IPS-20b (cell line): ENCODE data around the gene RPTN.

Experiments
- H3K27ac ChIP-seq: one replicate; pipeline ENCODE4 v1.5.1; 2013; ENCODE audit warnings: low read length
- H3K27me3 ChIP-seq: 2 replicates; pipeline ENCODE4 v1.6.1; 2013; ENCODE audit warnings: mild to moderate bottlenecking, low read length, inconsistent platforms; ENCODE audit not compliant: insufficient read depth
- H3K36me3 ChIP-seq: 2 replicates; pipeline ENCODE4 v1.6.1; 2013; ENCODE audit warnings: low read depth, mild to moderate bottlenecking, inconsistent platforms, low read length, moderate library complexity; ENCODE audit not compliant: insufficient read depth
- H3K4me1 ChIP-seq: 2 replicates; pipeline ENCODE4 v1.6.1; 2013; ENCODE audit warnings: mild to moderate bottlenecking, control low read depth, inconsistent platforms, low read length, moderate library complexity; ENCODE audit not compliant: insufficient read depth
- H3K4me3 ChIP-seq: 2 replicates; pipeline ENCODE4 v1.5.1; 2013; ENCODE audit warnings: mild to moderate bottlenecking, low read length, inconsistent platforms
- H3K9ac ChIP-seq: 2 replicates; pipeline ENCODE4 v1.6.1; 2013; ENCODE audit warnings: low read depth, mild to moderate bottlenecking, inconsistent platforms, low read length, moderate library complexity
- H3K9me3 ChIP-seq: 2 replicates; pipeline ENCODE4 v1.6.1; 2013; ENCODE audit warnings: mild to moderate bottlenecking, low read depth, low read length, inconsistent platforms; ENCODE audit not compliant: insufficient read depth

Gene RPTN

GRCh38 chr1:152159144-152159543 is at the start of gene RPTN:
Gene RPTN, minus strand, starts transcription at chr1:152159228. Its CDS starts 1,339 bp downstream, at chr1:152157889.
- Histone ChIP-seq H3K36me3 (no peaks in the 10 kb centered on the region), H3K4me1 (no peaks in the 10 kb centered on the region), H3K9me3 (no peaks in the 10 kb centered on the region), H3K27me3 (no peaks in the 10 kb centered on the region), H3K4me3 (no peak within 1 kb of the TSS), H3K9ac (no peak within 1 kb of the TSS), H3K27ac (no peak within 1 kb of the TSS)

DNA sequence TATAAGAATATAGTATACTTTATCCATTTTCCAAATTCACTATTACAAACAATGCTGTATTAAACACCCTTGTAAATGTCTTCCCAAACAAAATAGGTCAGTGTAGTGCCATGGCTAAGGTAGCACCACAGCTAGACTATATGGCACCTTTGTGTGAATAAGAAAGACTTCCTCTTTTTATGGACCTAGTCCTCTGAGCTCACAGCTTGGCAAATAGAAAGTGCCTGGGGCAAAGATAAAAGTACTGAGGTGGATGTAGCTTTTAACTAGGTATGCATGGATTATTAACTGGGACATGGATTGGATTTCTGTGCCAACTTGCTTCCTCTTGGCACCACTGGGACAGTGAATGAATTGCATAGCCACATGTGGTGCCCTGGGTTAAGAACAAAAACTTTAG is 40.0 kb upstream of the RPTN start:
- Histone ChIP-seq H3K27me3 (no peaks in the 10 kb centered on the region), H3K27ac (no peak overlapping the region), H3K36me3 (no peaks in the 10 kb centered on the region), H3K4me3 (no peak overlapping the region), H3K9ac (no peak overlapping the region), H3K4me1 (no peaks in the 10 kb centered on the region), H3K9me3 (peaks cover 44% of the 10 kb centered on the region)

DNA sequence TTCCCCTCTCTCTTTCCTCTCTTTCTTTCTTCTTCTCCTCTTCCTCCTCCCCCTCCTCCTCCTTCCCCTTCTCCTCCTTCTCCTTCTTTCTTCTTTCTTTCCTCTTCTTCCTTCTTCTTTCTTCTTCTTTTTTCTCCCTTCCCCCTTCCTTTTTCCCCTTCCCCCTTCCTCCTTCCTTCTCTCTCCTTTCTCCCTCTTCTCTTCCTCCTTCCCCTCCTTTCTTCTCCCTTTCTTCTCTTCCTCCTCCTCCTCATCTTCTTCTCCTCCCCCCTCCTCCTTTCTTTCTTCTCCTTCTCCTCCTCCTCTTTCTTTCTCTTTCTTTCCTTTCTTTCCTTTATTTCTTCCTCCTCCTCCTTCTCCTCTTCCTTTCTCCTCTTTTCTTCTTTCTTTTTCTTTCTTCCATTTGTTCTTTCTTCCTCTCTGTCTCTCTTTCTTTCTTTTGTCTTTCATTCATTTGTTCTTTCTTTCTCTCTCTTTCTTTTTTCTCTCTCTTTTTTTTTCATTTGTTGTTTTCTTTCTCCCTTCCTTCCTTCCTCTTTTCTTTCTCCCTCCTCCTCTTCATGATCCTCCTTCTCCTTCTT is 38.4 kb upstream of the RPTN start:
- Histone ChIP-seq H3K4me1 (no peaks in the 10 kb centered on the region), H3K9ac (no peak overlapping the region), H3K27ac (no peak overlapping the region), H3K27me3 (no peaks in the 10 kb centered on the region), H3K9me3 (peaks cover 33% of the 10 kb centered on the region), H3K4me3 (no peak overlapping the region), H3K36me3 (no peaks in the 10 kb centered on the region)

DNA sequence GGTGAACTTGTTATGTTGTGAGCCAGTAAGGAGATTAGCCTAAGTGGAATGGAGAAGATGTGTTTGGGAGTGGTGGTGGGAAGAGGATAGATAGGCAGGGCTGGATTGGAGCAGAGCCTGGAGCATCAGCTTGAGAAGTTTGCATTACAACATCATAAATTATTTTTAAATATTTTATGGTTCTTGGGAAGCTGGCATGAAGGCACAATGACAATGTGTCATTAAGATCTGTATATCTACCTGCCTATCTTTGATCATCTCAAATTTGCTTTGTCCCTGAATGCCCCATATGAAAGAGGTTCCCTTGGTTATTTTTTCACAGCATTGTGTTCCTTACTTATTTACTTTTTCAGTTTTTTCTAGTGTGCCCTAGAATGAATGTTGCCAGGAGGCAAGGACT is 32.7 kb upstream of the RPTN start:
- no peaks in the 10 kb centered on the region; the same call in 1 of the 2 replicates for H3K27me3 ChIP-seq

GRCh38 chr1:152191260-152191659 is 32.2 kb upstream of the RPTN start:
- Histone ChIP-seq H3K9ac (no peak overlapping the region), H3K4me3 (no peak overlapping the region), H3K4me1 (no peaks in the 10 kb centered on the region), H3K36me3 (no peaks in the 10 kb centered on the region), H3K9me3 (peaks cover 13% of the 10 kb centered on the region; the same call in 1 of the 2 replicates), H3K27me3 (no peaks in the 10 kb centered on the region; the same call in 1 of the 2 replicates), H3K27ac (no peak overlapping the region)

More for the DNA sequence above, 32.7 kb upstream of the RPTN start:
- Histone ChIP-seq H3K36me3 (no peaks in the 10 kb centered on the region), H3K4me1 (no peaks in the 10 kb centered on the region), H3K9ac (no peak overlapping the region), H3K4me3 (no peak overlapping the region), H3K9me3 (peaks cover 13% of the 10 kb centered on the region; the same call in 1 of the 2 replicates), H3K27ac (no peak overlapping the region)

DNA sequence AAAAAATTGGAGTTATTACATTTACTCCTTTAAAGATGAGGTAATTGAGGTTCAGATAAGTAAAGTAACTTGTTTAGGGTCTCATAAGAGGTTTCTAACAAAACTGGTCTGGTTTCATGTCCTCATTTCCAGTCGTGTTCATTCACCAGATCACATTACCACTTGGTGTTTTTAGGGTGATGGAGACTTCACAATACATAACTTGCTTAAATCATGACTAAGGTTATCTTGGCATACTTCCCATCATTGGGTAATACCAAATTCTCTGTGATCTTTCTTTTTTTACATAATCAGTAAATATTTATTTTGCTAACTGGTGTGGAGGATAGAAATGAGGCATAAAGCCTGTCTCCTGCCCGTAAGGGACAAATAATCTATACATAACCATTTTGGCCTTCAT is 31.6 kb upstream of the RPTN start:
- H3K4me1 ChIP-seq, result no peaks in the 10 kb centered on the region
- H3K9ac ChIP-seq, result no peak overlapping the region
- no peak overlapping the region for H3K4me3 ChIP-seq
- H3K9me3 ChIP-seq, result peaks cover 13% of the 10 kb centered on the region; the same call in 1 of the 2 replicates
- H3K36me3 ChIP-seq, result no peaks in the 10 kb centered on the region
- H3K27me3 ChIP-seq, result no peaks in the 10 kb centered on the region; the same call in 1 of the 2 replicates
- no peak overlapping the region for H3K27ac ChIP-seq

DNA sequence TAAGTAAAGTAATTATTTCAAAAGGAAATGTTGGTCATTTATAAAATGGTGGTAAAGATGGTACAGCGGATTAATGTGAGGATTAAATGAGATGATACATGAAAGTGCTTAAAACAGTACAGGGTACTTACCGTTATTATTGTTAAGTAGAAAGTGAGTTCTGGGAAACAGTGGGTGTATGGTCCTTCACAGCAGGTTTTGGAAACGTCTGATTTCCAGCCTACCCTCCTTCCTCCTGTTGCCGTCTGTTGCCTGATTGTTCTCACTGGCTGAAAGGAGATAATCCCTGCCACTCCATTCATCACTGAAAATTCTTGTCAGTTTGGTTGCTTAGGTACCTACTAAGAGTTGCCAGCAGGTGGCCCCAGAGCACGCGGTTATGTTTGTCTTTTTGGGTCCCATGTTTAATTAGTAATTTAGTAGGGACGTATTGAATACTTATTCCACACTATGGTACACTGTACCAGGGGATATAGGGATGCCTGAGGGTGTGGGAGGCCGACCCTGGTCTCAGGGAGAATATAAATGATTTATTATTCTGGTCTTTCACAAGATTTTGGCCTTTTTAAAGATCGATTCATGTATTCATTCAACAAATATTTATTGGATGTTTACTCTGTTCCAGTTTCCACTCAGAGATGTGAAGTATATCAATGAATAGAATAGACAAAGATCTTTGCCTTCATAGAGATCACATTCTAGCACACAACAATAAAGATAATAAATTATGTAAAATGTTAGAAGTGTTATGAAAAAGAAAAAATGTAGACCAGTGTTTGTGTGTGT is 30.8 kb upstream of the RPTN start:
- peaks cover 13% of the 10 kb centered on the region; the same call in 1 of the 2 replicates for H3K9me3 ChIP-seq
- no peak overlapping the region for H3K27ac ChIP-seq
- peaks cover 6% of the 10 kb centered on the region for H3K27me3 ChIP-seq
- H3K9ac ChIP-seq, result no peak overlapping the region
- H3K36me3 ChIP-seq, result no peaks in the 10 kb centered on the region
- H3K4me3 ChIP-seq, result no peak overlapping the region
- no peaks in the 10 kb centered on the region for H3K4me1 ChIP-seq

GRCh38 chr1:152188673-152189591 is 29.9 kb upstream of the RPTN start:
- peaks cover 10% of the 10 kb centered on the region; the same call in 1 of the 2 replicates for H3K9me3 ChIP-seq
- no peaks in the 10 kb centered on the region for H3K36me3 ChIP-seq
- no peak overlapping the region for H3K27ac ChIP-seq
- H3K4me3 ChIP-seq, result no peak overlapping the region
- no peak overlapping the region for H3K9ac ChIP-seq
- H3K4me1 ChIP-seq, result no peaks in the 10 kb centered on the region
- H3K27me3 ChIP-seq, result peaks cover 14% of the 10 kb centered on the region

DNA sequence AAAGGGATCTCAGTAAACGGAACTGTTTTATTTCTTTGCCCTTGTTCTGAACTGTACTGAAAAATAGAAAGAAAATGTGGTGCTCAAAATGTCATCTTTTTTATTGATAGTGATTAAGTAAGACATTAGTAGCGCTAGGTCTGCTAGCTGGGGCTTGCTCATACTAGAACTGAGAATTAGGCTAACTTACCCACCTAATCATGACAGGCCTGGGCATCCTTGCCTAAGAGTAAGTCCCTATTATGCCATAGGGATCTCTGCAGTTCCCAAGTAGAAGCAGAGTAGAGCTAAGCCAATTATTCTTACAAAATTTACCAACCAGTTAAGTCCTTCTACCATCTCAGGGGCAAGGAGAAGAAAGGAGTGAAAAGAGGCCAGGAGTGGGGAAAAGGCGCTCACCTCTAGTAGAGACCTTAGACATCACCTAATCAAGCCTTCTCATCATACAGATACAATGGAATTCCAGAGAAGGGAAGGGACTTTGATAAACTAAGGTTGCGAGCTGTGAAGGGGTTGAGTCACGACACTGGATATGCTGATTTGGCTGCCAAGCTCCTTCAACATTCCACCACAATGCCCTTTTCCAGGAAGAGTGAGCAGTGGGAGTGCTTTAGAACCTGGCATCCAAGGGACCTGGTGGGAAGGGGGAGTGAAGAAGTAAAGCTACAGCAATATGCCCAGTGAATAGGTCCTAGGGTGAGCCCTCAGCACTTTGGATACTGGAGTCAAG is 27.7 kb upstream of the RPTN start:
- no peaks in the 10 kb centered on the region for H3K36me3 ChIP-seq
- no peaks in the 10 kb centered on the region for H3K4me1 ChIP-seq
- H3K4me3 ChIP-seq, result no peak overlapping the region
- H3K9ac ChIP-seq, result no peak overlapping the region
- H3K27ac ChIP-seq, result no peak overlapping the region
- no peaks in the 10 kb centered on the region for H3K9me3 ChIP-seq
- H3K27me3 ChIP-seq, result peaks cover 14% of the 10 kb centered on the region

- Histone ChIP-seq H3K27ac (no peak overlapping the region), H3K27me3 (peaks cover 14% of the 10 kb centered on the region), H3K9ac (no peak overlapping the region), H3K36me3 (no peaks in the 10 kb centered on the region), H3K4me1 (no peaks in the 10 kb centered on the region), H3K4me3 (no peak overlapping the region), H3K9me3 (no peaks in the 10 kb centered on the region)
Measured at GRCh38 chr1:152185544-152186391, 26.7 kb upstream of the RPTN start.
